Coronary artery (tissue), 2 donors: ENCODE measurements around the gene RRP1B.
A peak's percentile ranks its signal among the peaks of the same experiment; 100 is the strongest.

Experiments used
- DNase-seq: peaks from one replicate; pipeline ENCODE4 v3.0.0-alpha.2; 2017; ENCODE audit warnings: low spot score
- H3K27ac ChIP-seq, 2 donors: fragments of 200-600 bp; sonication (generic); one replicate each; pipeline ENCODE4 v1.5.1; 2016 to 2019
- H3K4me3 ChIP-seq: fragments of 200-600 bp; sonication (generic); 2 replicates; pipeline ENCODE4 v1.5.1; 2016; ENCODE audit warnings: mild to moderate bottlenecking, moderate library complexity
- TF ChIP-seq, protein P1 (sequence below): fragments of 200-600 bp; sonication (generic); IDR thresholded peaks from one replicate; pipeline ENCODE4 v1.5.1; 2019; ENCODE audit warnings: antibody characterized with exemption

Gene RRP1B

DNA sequence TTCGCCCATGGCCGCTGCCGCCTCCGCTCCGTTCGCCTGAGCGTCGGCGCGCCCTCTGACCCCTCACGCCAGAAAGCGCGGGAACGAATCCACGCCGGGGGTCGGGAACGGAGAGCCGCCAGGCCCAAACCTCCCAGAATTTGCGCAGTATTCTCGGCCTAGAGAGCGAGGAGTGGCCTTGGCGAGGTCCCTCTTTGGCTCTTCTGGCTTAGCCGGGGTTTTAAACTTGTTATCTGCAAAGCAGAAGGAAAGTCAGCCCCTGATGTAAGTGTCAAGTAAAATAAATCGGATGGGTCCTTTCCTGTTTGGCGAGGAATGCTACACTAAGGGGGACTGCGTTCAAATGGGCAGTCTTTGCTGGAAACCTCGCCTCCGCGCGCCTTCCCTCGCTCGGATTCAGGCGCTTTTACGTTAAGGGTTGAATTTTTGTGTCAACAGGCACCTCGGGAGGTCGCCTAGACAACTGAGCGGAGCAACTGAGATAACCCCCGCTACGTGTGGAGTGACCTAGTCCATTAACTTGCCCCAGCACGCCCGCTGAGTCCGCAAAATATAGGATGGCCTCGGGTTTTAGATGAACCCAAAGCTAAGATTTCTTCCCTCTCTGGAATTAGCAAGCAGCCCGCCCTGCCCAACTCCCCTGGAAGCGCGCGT, 1.1 kb upstream of the RRP1B start:
- DNase-seq, result no peak
- no peak overlapping the region for H3K4me3 ChIP-seq
- TF ChIP-seq, protein P1, sequence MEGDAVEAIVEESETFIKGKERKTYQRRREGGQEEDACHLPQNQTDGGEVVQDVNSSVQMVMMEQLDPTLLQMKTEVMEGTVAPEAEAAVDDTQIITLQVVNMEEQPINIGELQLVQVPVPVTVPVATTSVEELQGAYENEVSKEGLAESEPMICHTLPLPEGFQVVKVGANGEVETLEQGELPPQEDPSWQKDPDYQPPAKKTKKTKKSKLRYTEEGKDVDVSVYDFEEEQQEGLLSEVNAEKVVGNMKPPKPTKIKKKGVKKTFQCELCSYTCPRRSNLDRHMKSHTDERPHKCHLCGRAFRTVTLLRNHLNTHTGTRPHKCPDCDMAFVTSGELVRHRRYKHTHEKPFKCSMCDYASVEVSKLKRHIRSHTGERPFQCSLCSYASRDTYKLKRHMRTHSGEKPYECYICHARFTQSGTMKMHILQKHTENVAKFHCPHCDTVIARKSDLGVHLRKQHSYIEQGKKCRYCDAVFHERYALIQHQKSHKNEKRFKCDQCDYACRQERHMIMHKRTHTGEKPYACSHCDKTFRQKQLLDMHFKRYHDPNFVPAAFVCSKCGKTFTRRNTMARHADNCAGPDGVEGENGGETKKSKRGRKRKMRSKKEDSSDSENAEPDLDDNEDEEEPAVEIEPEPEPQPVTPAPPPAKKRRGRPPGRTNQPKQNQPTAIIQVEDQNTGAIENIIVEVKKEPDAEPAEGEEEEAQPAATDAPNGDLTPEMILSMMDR, result no peak
- no peak overlapping the region for H3K27ac ChIP-seq

DNA sequence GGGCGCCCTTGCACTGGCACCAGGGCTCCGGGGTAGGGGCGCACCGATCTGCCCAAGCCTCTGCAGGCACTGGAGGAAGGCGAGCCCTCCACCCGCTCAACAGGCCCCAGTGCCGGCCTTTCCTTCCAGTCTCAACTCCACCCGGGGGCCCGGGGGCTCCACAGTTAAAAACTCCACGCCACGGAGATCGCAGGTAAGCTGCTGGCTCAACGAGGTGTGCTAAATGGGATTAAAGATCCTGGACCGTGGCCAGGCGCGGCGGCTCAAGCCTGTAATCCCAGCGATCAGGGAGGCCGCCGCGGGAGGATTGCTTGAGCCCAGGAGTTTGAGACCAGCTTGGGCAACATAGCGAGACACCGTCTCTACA, 608 bp upstream of the RRP1B start:
- H3K27ac ChIP-seq, result peak overlapping the region; percentile 79 to 89
- DNase-seq, result no peak
- TF ChIP-seq, protein P1, result no peak
- peak overlapping the region; percentile 93 for H3K4me3 ChIP-seq

DNA sequence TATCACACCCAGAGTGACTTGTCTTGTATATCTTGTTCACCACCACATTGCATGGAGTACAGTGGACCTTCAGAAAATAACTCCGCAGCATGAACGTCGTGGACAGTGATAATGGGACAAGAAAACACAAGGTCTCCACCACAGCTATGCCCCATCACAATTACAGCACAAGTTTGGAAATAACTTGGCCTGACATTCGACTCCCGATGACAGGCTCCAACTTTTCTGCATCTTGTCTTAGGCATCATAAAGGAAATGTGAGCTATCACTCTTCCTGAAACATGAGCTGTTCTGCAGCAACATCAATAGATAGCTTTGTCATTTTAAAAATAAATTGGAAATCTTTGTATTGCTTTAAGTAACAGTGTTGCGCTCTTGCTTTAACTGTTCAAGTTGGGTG, 2.9 kb downstream of the RRP1B start:
- TF ChIP-seq, protein P1, result no peak
- H3K27ac ChIP-seq, result no peak overlapping the region
- no peak for DNase-seq
- H3K4me3 ChIP-seq, result no peak overlapping the region

DNA sequence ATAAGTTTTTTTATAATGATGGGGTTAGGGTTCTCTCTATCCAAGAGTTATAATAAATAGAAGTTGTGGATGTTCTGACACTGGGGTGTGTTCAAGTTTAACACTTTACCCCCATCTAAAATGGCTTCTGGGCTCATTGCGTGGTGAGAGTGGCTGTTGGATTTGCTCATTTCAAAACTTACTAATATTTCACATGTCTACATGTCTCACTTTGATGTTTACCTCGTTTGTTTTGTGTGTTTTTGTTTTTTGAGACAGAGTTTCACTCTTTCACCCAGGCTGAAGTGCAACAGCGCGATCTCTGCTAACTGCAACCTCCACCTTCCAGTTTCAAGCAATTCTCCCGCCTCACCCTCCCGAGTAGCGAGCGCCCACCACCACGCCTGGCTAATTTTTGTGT, 3.7 kb downstream of the RRP1B start:
- DNase-seq, result no peak
- TF ChIP-seq, protein P1, result no peak
- no peak overlapping the region for H3K27ac ChIP-seq

DNA sequence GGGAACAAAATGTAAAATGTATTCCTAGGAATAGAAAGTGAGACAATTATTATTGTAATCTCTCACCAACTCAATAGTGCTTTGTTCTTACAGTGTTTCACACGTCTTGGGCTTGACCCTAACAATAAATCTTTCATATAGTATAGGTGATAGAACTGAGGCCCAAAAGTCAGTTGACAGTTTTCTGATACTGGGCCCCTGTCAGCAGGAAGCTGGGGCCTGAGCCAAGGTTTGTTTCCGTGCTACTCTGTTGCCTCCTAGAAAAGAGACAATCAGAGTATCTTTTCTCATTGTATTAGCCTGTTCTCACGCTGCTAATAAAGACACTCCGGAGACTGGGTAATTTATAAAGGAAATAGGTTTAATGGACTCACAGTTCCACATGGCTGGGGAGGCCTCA, 5.0 kb downstream of the RRP1B start:
- no peak for DNase-seq
- Histone ChIP-seq H3K4me3 (no peak overlapping the region), H3K27ac (no peak overlapping the region)
- TF ChIP-seq, protein P1, result no peak

More for the DNA sequence above, 3.7 kb downstream of the RRP1B start:
- no peak overlapping the region for H3K4me3 ChIP-seq

DNA sequence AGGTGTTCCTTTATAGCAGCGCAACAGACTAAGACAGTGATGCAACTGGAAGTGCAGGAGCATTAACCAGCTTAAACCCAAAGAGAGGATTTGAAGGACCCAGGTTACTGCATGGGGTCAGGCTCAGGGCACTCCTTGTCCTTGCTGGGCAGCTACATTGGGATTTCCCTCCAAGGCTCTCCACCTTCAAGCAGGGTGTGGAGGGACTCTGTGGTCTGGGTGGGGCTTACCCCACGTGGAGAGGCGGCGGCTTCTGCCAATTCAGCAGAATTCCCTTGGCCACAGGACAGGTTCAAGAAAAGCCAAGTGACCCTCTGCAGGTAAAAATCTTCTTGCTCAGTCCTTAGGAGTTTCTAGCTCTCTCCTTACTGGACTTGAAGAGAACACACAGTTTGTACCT, 6.5 kb downstream of the RRP1B start:
- no peak for DNase-seq
- Histone ChIP-seq H3K4me3 (no peak overlapping the region), H3K27ac (no peak overlapping the region)
- TF ChIP-seq, protein P1, result no peak

DNA sequence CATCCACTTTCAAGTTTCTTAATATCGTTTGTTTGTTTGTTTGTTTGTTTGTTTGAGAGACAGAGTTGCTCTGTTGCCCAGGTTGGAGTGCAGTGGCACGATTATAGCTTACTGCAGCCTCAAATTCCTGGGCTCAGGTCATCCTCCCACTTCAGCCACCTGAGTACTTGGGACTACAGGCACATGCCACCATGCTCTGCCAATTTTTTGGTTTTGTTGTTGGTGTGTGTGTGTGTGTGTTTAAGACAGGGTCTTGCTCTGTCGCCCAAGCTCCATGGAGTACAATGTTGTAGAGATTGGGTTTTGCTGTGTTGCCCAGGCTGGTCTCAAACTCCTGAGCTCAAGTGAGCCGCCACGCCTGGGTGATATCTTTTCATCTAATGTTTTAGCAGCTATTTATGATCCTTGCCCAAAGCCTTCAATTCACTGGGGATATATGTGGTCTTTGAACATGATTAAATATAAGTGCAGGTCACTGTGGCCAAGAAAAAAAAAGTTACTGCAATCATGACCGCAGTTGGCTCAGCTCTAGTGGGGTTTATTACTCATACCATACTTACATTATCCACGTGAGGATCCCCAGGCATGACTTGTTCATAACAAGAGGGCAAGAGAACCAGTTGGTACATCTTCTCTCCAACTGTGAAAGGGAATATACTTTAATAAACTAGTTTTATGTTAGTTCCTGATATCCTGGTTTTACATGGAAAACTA, 8.0 kb downstream of the RRP1B start:
- H3K4me3 ChIP-seq, result no peak overlapping the region
- TF ChIP-seq, protein P1, result no peak
- H3K27ac ChIP-seq, result no peak overlapping the region
- DNase-seq, result no peak
